Chondrocyte (in vitro differentiated cells): Measurements from ENCODE around the gene DUSP16. TPM values are rescaled to one million over a fixed set of nuclear protein-coding genes. Genes with fewer than 3 reads are reported as not detected.

Source experiments
- DNase-seq: peaks from one replicate; pipeline ENCODE4 v3.0.0; 2021; ENCODE audit warnings: mixed read lengths, low spot score
- H3K27ac Mint-ChIP-seq: one replicate; pipeline ENCODE4 v1.8.0; 2021; ENCODE audit warnings: mild to moderate bottlenecking, moderate library complexity, mixed read lengths; ENCODE audit not compliant: unreplicated experiment
- H3K27me3 Mint-ChIP-seq: 2 replicates; pipeline ENCODE4 v1.8.0; 2021; ENCODE audit warnings: low read depth, mixed read lengths
- H3K36me3 Mint-ChIP-seq: 2 replicates; pipeline ENCODE4 v1.8.0; 2021; ENCODE audit warnings: low read depth, mixed read lengths
- H3K4me1 Mint-ChIP-seq: 2 replicates; pipeline ENCODE4 v1.8.0; 2021; ENCODE audit warnings: low read depth, mild to moderate bottlenecking, mixed read lengths
- H3K4me3 Mint-ChIP-seq: one replicate; pipeline ENCODE4 v1.8.0; 2021; ENCODE audit warnings: mild to moderate bottlenecking, moderate library complexity, mixed read lengths; ENCODE audit not compliant: unreplicated experiment
- H3K9me3 Mint-ChIP-seq: 2 replicates; pipeline ENCODE4 v1.8.0; 2021; ENCODE audit warnings: low read depth, mixed read lengths
- total RNA-seq: library from RNA; stranded (reverse); gene quantifications from 3 replicates; pipeline ENCODE4 v1.2.1, GENCODE V29; 2021
- TF ChIP-seq, protein P1 (sequence below): fragments of 200-600 bp; sonication (generic); IDR thresholded peaks from 2 replicates; pipeline ENCODE4 v1.5.0; 2021; ENCODE audit warnings: antibody characterized with exemption, mild to moderate bottlenecking, moderate library complexity

The DUSP16 gene
- total RNA-seq, 1 donor from 2014 or later, result 13.7 TPM

DNA sequence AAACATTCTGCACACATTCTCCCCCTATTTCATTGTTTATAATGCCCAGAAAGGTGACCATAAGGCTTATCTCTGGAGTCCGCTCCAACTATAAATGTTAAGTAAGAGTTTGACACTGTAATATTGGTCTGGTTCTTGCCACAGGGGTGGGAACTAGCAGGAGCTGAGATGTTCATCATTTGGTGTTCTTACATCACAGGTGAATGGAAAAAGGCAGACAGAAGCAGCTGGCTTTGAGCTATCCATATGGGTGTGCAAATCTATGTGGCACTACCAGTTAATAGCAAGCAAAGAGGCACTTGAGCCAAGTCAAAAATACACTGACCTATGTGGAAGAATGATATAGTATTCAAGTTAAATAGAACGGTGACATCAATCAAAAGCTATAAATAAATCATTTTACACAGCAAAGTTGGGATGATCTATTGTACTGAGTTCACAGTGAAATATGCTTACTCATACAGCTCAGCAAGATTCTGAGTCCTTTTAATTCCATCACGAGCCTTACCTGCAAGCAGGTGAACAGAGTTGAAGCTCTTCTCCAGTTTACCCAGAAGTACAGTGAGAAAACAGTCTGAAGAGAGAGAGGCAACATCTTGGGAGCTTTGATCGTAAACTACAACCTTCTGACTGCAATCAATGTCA lies 43.2 kb downstream of the DUSP16 start:
- Mint-ChIP-seq H3K4me3 (no peak overlapping the region), H3K36me3 (peaks cover 7% of the 10 kb centered on the region), H3K9me3 (no peaks in the 10 kb centered on the region), H3K27ac (no peak overlapping the region), H3K27me3 (no peaks in the 10 kb centered on the region), H3K4me1 (peaks cover 15% of the 10 kb centered on the region)
- no peak for DNase-seq
- TF ChIP-seq, protein P1, sequence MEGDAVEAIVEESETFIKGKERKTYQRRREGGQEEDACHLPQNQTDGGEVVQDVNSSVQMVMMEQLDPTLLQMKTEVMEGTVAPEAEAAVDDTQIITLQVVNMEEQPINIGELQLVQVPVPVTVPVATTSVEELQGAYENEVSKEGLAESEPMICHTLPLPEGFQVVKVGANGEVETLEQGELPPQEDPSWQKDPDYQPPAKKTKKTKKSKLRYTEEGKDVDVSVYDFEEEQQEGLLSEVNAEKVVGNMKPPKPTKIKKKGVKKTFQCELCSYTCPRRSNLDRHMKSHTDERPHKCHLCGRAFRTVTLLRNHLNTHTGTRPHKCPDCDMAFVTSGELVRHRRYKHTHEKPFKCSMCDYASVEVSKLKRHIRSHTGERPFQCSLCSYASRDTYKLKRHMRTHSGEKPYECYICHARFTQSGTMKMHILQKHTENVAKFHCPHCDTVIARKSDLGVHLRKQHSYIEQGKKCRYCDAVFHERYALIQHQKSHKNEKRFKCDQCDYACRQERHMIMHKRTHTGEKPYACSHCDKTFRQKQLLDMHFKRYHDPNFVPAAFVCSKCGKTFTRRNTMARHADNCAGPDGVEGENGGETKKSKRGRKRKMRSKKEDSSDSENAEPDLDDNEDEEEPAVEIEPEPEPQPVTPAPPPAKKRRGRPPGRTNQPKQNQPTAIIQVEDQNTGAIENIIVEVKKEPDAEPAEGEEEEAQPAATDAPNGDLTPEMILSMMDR, result no peak

DNA sequence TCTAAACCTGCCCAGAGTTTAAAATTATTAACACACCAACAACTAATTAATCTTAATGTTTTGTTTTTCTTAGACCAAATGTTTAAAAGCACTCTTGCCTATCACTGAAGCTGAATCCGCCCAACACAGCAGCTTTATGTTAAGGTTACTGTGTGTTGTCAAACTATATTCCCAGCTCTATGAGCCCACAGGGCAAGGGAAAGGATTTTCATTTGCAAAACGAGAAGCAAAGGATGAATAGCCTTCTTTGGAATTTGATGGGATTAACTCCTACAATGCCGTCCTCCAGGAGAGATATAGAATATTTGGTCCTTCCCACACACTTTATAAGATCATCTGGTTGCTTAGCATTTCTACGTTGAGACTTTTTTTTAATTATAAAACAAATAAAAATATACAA lies 43.7 kb downstream of the DUSP16 start:
- TF ChIP-seq, protein P1, result no peak
- Mint-ChIP-seq H3K27ac (no peak overlapping the region), H3K4me1 (peaks cover 15% of the 10 kb centered on the region), H3K9me3 (no peaks in the 10 kb centered on the region), H3K4me3 (no peak overlapping the region), H3K27me3 (no peaks in the 10 kb centered on the region), H3K36me3 (peaks cover 7% of the 10 kb centered on the region)
- DNase-seq, result no peak

DNA sequence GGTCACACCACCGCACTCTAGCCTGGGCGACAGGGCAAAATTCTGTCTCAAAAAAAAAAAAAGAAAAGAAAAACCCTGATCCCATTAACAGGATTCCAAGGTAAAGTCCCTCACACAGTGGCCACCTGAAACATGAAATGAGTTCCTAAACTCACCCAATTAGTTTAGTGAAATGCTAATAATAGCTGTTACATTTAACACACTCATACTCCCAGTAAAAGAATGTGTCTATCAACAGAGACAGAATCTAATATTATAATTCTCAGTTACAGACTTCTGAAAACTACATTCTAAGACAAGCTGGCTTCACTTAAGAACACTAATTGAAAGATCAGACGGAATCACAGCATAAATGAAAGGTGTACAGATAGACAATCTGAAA lies 44.2 kb downstream of the DUSP16 start:
- Mint-ChIP-seq H3K27me3 (no peaks in the 10 kb centered on the region), H3K27ac (no peak overlapping the region), H3K9me3 (no peaks in the 10 kb centered on the region), H3K4me3 (no peak overlapping the region), H3K36me3 (peaks cover 7% of the 10 kb centered on the region), H3K4me1 (peaks cover 15% of the 10 kb centered on the region)
- TF ChIP-seq, protein P1, result no peak
- DNase-seq, result no peak

DNA sequence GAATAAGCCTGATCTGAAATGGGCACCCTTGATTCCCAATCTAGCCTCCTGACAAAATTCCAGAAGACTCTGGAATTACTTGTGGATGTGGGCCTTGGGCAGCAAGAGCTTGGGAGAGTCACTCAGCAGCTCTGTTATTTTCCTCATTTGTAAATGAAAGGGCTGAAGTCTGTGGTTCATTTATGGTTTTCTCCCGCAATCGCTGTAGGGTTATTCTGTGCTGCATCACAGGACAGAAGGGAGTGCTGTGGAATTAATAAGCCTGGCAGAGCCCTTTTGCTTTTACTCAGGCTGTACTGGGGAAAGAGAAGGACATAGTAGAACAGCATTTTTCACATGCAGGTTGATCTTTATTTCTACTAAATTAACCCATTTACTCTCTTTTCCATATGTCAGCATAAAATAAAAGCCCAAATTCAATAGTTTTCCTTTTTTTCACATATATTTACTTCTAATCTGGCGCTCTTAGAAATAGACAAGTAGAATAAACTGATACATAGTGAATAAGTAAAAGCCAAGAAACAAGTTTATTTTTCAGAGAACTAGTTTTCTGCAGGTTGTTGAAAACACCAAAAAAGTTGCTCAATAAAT lies 49.2 kb downstream of the DUSP16 start:
- no peak overlapping the region for H3K4me3 Mint-ChIP-seq
- no peak overlapping the region for H3K27ac Mint-ChIP-seq
- no peaks in the 10 kb centered on the region for H3K27me3 Mint-ChIP-seq
- H3K36me3 Mint-ChIP-seq, result peaks cover 2% of the 10 kb centered on the region
- H3K9me3 Mint-ChIP-seq, result no peaks in the 10 kb centered on the region
- TF ChIP-seq, protein P1, result no peak
- peaks cover 9% of the 10 kb centered on the region for H3K4me1 Mint-ChIP-seq
- DNase-seq, result no peak

DNA sequence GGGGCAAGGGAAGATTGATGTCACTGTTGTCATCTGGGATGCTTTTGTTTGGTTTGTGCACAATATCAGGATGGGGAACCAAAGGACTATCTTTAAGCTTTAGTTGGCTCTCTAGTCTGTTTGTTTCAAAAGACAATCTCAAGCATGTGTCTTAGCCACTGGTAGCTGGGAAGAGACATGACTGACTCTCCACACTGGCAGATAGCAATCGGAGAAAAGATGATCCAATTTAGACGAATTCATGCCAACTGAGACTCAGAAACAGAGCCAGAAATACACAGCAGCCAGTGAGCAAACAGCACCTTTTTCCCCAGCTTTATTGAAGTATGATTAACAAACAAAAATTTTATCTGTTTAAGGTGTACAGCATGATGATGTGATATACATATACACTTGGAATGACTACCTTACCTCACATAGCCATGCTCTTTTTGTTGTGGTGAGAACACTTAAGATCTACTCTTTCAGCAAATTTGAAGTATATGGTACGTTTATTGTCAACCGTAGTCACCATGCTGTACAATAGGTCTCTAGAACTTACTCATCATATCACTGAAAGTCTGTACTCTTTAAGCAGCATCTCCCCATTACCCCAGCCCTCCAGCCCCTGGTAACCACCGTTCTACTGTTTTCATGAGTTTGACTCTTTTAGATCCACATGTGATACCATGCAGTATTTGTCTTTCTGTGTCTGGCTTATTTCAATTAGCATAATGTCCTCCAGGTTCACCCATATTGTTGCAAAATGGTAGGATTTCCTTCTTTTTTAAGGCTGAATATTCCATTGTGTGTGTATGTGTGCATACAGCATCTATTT lies 50.6 kb downstream of the DUSP16 start:
- TF ChIP-seq, protein P1, result no peak
- H3K36me3 Mint-ChIP-seq, result no peaks in the 10 kb centered on the region
- H3K4me3 Mint-ChIP-seq, result no peak overlapping the region
- H3K9me3 Mint-ChIP-seq, result no peaks in the 10 kb centered on the region
- peaks cover 11% of the 10 kb centered on the region for H3K4me1 Mint-ChIP-seq
- H3K27me3 Mint-ChIP-seq, result no peaks in the 10 kb centered on the region
- H3K27ac Mint-ChIP-seq, result no peak overlapping the region
- no peak for DNase-seq
